Measurements from ENCODE around the gene COL8A1. TPM values are rescaled to one million over a fixed set of nuclear protein-coding genes. Genes with fewer than 3 reads are reported as not detected.

Gene COL8A1
- total and polyA plus RNA-seq, 2 experiments from 2014 or later: 0.41 to 2.4 TPM

DNA sequence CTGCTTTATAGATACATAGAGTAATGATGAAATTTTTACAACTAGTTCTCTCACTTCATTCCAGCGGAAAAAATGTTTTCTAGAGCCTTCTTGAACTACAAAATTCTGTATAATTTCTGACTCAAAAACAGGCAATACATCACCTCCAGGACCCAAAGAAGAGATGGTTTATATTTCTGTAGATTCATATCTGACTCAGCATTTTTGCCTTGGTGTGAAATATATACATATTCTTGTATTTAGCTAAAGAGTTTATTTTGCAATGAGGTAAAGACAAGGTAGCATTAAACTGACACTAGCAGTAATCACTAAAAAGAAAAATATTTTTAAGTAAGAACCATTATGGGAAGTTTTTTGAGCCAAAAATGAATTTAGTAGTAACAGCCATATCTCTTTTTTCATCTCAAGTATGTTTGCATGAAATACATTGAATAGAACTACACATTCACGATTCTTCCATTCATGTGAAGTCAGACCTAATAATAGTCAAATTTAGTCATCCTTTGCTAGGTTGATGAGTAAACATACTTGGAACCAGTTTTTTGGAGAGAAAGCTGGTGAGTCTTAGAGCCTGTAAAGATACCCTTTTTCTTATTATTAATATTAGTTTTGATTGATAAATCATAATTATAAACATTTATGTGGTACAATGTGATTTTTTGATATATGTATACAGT is 31.6 kb downstream of the COL8A1 start:
- Histone ChIP-seq H3K4me1 (ENCODE audit: insufficient read depth) (no peaks in the 10 kb centered on the region), H3K4me3 (no peak overlapping the region), H4K20me1 (ENCODE audit: insufficient read depth, poor library complexity, severe bottlenecking) (no peaks in the 10 kb centered on the region), H2AFZ (no peak overlapping the region), H3K9me2 (replicated peaks; ENCODE audit: insufficient read depth) (no peaks in the 10 kb centered on the region), H3K4me2 (no peak overlapping the region), H3K27ac (no peak overlapping the region), H3K79me2 (no peaks in the 10 kb centered on the region), H3K27me3 (no peaks in the 10 kb centered on the region), H3K9me3 (ENCODE audit: low read depth) (no peaks in the 10 kb centered on the region), H3K36me3 (replicated peaks; ENCODE audit: insufficient read depth, low read depth) (no peaks in the 10 kb centered on the region)
- DNase-seq (ENCODE audit: low spot score): no peak
- 95% methylated on average over 2 of the region's 2 CpGs for WGBS (ENCODE audit: low lambda C conversion rate, missing lambda C conversion rate)
- TF ChIP-seq EZH2phosphoT487 (IDR thresholded peaks at IDR 0.05; ENCODE audit: low read depth, severe bottlenecking, unreplicated experiment) (no peak), EZH2 (IDR thresholded peaks at IDR 0.05; ENCODE audit: borderline replicate concordance) (no peak), CTCF (IDR thresholded peaks at IDR 0.05; ENCODE audit: poor library complexity) (no peak)

GRCh38 chr3:99670556-99670950 is 32.2 kb downstream of the COL8A1 start:
- no peaks in the 10 kb centered on the region for H3K4me1 ChIP-seq (ENCODE audit: insufficient read depth)
- H4K20me1 ChIP-seq (ENCODE audit: insufficient read depth, poor library complexity, severe bottlenecking): no peaks in the 10 kb centered on the region
- H3K4me3 ChIP-seq: no peak overlapping the region
- H3K36me3 ChIP-seq (replicated peaks; ENCODE audit: insufficient read depth, low read depth): no peaks in the 10 kb centered on the region
- H3K9me3 ChIP-seq (ENCODE audit: low read depth): no peaks in the 10 kb centered on the region
- no peaks in the 10 kb centered on the region for H3K27me3 ChIP-seq
- H3K79me2 ChIP-seq: no peaks in the 10 kb centered on the region
- TF ChIP-seq EZH2phosphoT487 (IDR thresholded peaks at IDR 0.05; ENCODE audit: low read depth, severe bottlenecking, unreplicated experiment) (no peak), CTCF (IDR thresholded peaks at IDR 0.05; ENCODE audit: poor library complexity) (no peak)
- DNase-seq (ENCODE audit: low spot score): no peak
- H3K27ac ChIP-seq: no peak overlapping the region
- no peak overlapping the region for H3K4me2 ChIP-seq
- no peaks in the 10 kb centered on the region for H3K9me2 ChIP-seq (replicated peaks; ENCODE audit: insufficient read depth)
- 83% methylated on average over 2 of the region's 2 CpGs for WGBS (ENCODE audit: low lambda C conversion rate, missing lambda C conversion rate)
- no peak overlapping the region for H2AFZ ChIP-seq

DNA sequence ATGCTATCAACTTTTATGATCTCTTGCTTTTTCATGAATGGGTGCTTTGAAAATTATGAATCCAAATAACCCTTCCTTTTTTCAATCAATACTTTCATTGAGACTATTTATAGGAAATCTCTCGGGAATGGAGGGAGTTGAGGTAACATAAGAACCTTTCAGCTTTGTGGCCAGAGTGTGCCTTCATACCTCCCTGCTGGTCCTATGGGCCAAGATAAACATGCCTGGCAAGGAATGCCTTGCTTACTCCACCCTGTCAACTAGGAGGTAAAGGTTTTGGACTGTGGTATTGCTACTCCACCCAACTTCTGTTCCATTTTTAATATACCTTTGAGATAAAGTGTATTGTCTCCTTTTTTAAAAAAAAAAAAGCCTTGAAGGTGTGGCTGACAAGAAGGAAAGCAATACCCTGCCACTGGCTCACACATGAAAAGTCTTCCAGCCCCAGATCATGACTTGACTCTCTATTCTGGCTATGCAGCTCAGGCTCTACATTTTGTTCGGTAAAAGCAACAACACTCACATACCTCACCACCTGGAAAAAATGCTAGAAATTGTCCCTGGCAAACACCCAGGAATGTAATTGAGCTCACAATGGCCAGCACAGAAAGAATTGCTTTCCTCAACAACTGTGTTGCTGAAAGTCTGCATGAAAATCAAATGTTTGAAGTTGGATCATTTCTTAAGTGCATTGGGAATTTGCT is 35.8 kb downstream of the COL8A1 start:
- Histone ChIP-seq H3K4me3 (no peak overlapping the region), H3K27ac (no peak overlapping the region), H3K79me2 (no peaks in the 10 kb centered on the region), H3K27me3 (no peaks in the 10 kb centered on the region), H3K4me1 (ENCODE audit: insufficient read depth) (no peaks in the 10 kb centered on the region), H3K36me3 (replicated peaks; ENCODE audit: insufficient read depth, low read depth) (no peaks in the 10 kb centered on the region), H4K20me1 (ENCODE audit: insufficient read depth, poor library complexity, severe bottlenecking) (no peaks in the 10 kb centered on the region), H3K4me2 (no peak overlapping the region), H3K9me3 (ENCODE audit: low read depth) (no peaks in the 10 kb centered on the region), H3K9me2 (replicated peaks; ENCODE audit: insufficient read depth) (no peaks in the 10 kb centered on the region), H2AFZ (no peak overlapping the region)
- 72% methylated on average over 2 of the region's 2 CpGs for WGBS (ENCODE audit: low lambda C conversion rate, missing lambda C conversion rate)
- TF ChIP-seq CTCF (IDR thresholded peaks at IDR 0.05; ENCODE audit: poor library complexity): no peak
- no peak for TF ChIP-seq EZH2phosphoT487 (IDR thresholded peaks at IDR 0.05; ENCODE audit: low read depth, severe bottlenecking, unreplicated experiment)
- no peak for TF ChIP-seq EZH2 (IDR thresholded peaks at IDR 0.05; ENCODE audit: borderline replicate concordance)
- DNase-seq (ENCODE audit: low spot score): no peak
